GM10248 (cell line): ENCODE data around the gene SMIM5.

Source experiments
- CTCF ChIA-PET: fragments of 300-600 bp; sonication (Branson Sonifier 250); formaldehyde crosslinking; extraction: SDS; loops from one replicate; lab custom pipeline; 2021; ENCODE audit warnings: antibody characterized with exemption; lab: Yijun Ruan, JAX
- POLR2A ChIA-PET: fragments of 350-650 bp; sonication (Branson Sonifier 250); formaldehyde crosslinking; extraction: SDS; loops from one replicate; lab custom pipeline; 2020; ENCODE audit warnings: antibody characterized with exemption; lab: Yijun Ruan, JAX
- DNase-seq: peaks from one replicate; pipeline ENCODE4 v3.0.0; 2012; ENCODE audit errors: extremely low spot score
- TF ChIP-seq, protein P1 (sequence below): IDR thresholded peaks from 2 replicates; pipeline ENCODE4 v1.5.1; 2012; ENCODE audit warnings: mild to moderate bottlenecking, low read depth; ENCODE audit errors: extremely low read depth, missing control alignments, control extremely low read depth

The SMIM5 gene

GRCh38 chr17:75679706-75680211 is 46.5 kb downstream of the SMIM5 start:
- TF ChIP-seq, protein P1, sequence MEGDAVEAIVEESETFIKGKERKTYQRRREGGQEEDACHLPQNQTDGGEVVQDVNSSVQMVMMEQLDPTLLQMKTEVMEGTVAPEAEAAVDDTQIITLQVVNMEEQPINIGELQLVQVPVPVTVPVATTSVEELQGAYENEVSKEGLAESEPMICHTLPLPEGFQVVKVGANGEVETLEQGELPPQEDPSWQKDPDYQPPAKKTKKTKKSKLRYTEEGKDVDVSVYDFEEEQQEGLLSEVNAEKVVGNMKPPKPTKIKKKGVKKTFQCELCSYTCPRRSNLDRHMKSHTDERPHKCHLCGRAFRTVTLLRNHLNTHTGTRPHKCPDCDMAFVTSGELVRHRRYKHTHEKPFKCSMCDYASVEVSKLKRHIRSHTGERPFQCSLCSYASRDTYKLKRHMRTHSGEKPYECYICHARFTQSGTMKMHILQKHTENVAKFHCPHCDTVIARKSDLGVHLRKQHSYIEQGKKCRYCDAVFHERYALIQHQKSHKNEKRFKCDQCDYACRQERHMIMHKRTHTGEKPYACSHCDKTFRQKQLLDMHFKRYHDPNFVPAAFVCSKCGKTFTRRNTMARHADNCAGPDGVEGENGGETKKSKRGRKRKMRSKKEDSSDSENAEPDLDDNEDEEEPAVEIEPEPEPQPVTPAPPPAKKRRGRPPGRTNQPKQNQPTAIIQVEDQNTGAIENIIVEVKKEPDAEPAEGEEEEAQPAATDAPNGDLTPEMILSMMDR = no peak
- DNase-seq = no peak
- ChIA-PET CTCF (interaction anchor here (1.4 to 27.0 kb wide), 4 partner anchors 8 to 70 kb away, joined by 4 to 424 read pairs (median 72); partner anchors contain the start of gene SMIM5), POLR2A (interaction anchor here (0.5 kb wide), 1 partner anchor 831 kb away, joined by 6 read pairs; no protein-coding TSS in a partner anchor)

- no peak for DNase-seq
- CTCF ChIA-PET = interaction anchor here (1.2 to 27.0 kb wide), 6 partner anchors 8 to 79 kb away, joined by 3 to 424 read pairs (median 4); partner anchors contain the start of gene SMIM5
- POLR2A ChIA-PET = no interaction called here
- TF ChIP-seq, protein P1 = no peak
These were observed 47.2 kb downstream of the SMIM5 start for GRCh38 chr17:75680431-75680830.

GRCh38 chr17:75681289-75681688 is 48.1 kb downstream of the SMIM5 start:
- TF ChIP-seq, protein P1 = no peak
- ChIA-PET CTCF (interaction anchor here (1.2 to 27.0 kb wide), 6 partner anchors 7 to 80 kb away, joined by 3 to 424 read pairs (median 9); partner anchors contain the start of gene SMIM5), POLR2A (no interaction called here)
- no peak for DNase-seq

DNA sequence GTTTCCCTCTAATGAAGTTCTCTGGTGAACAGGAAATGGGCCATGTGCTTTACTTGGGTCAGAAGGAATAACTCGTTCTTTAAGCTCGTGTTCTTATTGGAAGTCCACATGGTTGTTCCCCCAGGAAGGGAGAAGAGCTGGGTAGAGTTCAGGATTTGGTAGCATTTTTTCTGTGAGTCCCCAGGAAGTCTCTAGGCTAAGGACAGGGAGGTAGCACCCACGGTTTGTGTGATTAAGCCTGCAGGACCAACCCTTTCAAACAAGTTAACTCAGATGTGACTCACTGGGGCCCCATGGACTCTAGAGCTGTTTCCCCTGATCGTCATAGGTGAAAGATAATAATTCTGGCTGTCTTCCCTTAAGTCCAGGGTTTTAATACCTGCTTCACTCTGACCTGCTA is 50.3 kb downstream of the SMIM5 start:
- no peak for DNase-seq
- CTCF ChIA-PET = interaction anchor here (0.7 to 27.0 kb wide), 7 partner anchors 7 to 66 kb away, joined by 3 to 424 read pairs (median 3); partner anchors contain the start of genes RECQL5, SAP30BP and SMIM5
- POLR2A ChIA-PET = interaction anchor here (0.8 kb wide), 1 partner anchor 96 kb away, joined by 4 read pairs; no protein-coding TSS in a partner anchor
- TF ChIP-seq, protein P1 = no peak

GRCh38 chr17:75684249-75684648 is 51.0 kb downstream of the SMIM5 start:
- TF ChIP-seq, protein P1 = no peak
- ChIA-PET CTCF (interaction anchor here (1.6 to 27.0 kb wide), 5 partner anchors 8 to 66 kb away, joined by 3 to 424 read pairs (median 14); partner anchors contain the start of gene SMIM5), POLR2A (interaction anchor here (0.8 kb wide), 1 partner anchor 96 kb away, joined by 4 read pairs; no protein-coding TSS in a partner anchor)
- no peak for DNase-seq

DNA sequence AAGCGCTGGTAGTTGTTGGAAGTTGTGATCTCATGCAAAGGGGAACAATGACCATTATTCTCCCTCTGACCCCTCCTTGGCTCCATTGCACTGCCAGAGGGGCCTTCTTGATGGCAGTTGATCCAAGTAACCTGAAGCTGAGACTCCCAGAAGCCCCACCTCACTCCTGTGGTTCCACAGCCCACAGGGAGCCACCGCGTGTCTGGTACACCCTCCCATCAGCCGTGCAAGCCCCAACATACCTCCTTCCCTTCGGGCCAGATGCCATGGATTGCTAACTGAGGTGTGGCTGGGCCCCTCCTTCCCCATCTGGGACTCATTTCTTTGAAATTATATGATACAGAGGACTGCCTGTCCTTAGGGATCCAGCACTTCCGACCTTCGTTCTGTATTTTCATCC is 51.7 kb downstream of the SMIM5 start:
- DNase-seq = no peak
- ChIA-PET POLR2A (no interaction called here), CTCF (interaction anchor here (1.1 to 27.0 kb wide), 6 partner anchors 9 to 65 kb away, joined by 3 to 424 read pairs (median 7); partner anchors contain the start of genes RECQL5 and SMIM5)
- TF ChIP-seq, protein P1 = no peak
